ENCODE data around the gene CPLX3. TPM values are rescaled to one million over a fixed set of nuclear protein-coding genes. Genes with fewer than 3 reads are reported as not detected.

The CPLX3 gene
- not detected for polyA plus RNA-seq
- long read RNA-seq, donor 1 = 0 reads
- long read RNA-seq, donor 2 = 0 reads
- long read RNA-seq, donor 3 = 0 reads
- long read RNA-seq, donor 4 = 0 reads
- long read RNA-seq, donor 5 = 0 reads
- long read RNA-seq, donor 6 = 0 reads
- long read RNA-seq, donor 7 = 0 reads
- long read RNA-seq, donor 8 = 0 reads
- long read RNA-seq, donor 9 = 0 reads
- long read RNA-seq, donor 10 = 0 reads
- long read RNA-seq, donor 11 = 0 reads

- Histone ChIP-seq H3K36me3 (ENCODE audit: control insufficient read depth, insufficient read depth, low read length) (no peaks in the 10 kb centered on the region), H3K9me3 (ENCODE audit: control insufficient read depth, low read depth, low read length) (no peaks in the 10 kb centered on the region), H3K4me1 (ENCODE audit: control insufficient read depth, insufficient read depth, low read length) (peaks cover 12% of the 10 kb centered on the region), H3K27me3 (ENCODE audit: control insufficient read depth, insufficient read depth, low read length) (peaks cover 49% of the 10 kb centered on the region), H3K27ac (ENCODE audit: low read length) (no peak within 1 kb of the TSS), H3K4me3 (ENCODE audit: low read length) (no peak within 1 kb of the TSS)
- peak in 1 of 2 donors; percentile 29 for DNase-seq
- no CpG with 5 or more reads among the region's 44 CpGs for WGBS (ENCODE audit: insufficient coverage, low lambda C conversion rate)
These were observed at the start of gene CPLX3 for GRCh38 chr15:74826364-74826819. CPLX3 (plus strand) TSS chr15:74826627; CDS start chr15:74826704, 77 bp downstream.

- Histone ChIP-seq H3K27me3 (ENCODE audit: control insufficient read depth, insufficient read depth, low read length) (no peaks in the 10 kb centered on the region), H3K4me1 (ENCODE audit: control insufficient read depth, insufficient read depth, low read length) (peaks cover 63% of the 10 kb centered on the region), H3K36me3 (ENCODE audit: control insufficient read depth, insufficient read depth, low read length) (no peaks in the 10 kb centered on the region), H3K9me3 (ENCODE audit: control insufficient read depth, low read depth, low read length) (no peaks in the 10 kb centered on the region), H3K27ac (ENCODE audit: low read length) (no peak overlapping the region), H3K4me3 (ENCODE audit: low read length) (no peak overlapping the region)
- DNase-seq = peak in 1 of 2 donors; percentile 41
- WGBS (ENCODE audit: insufficient coverage, low lambda C conversion rate) = no CpG with 5 or more reads among the region's 13 CpGs
These were observed 49.3 kb upstream of the CPLX3 start for GRCh38 chr15:74776821-74777768.

- WGBS (ENCODE audit: insufficient coverage, low lambda C conversion rate) = no CpG with 5 or more reads among the region's 6 CpGs
- H3K4me1 ChIP-seq (ENCODE audit: control insufficient read depth, insufficient read depth, low read length) = peaks cover 65% of the 10 kb centered on the region
These were observed 48.4 kb upstream of the CPLX3 start for GRCh38 chr15:74777769-74778598.

GRCh38 chr15:74778599-74778970 lies 47.8 kb upstream of the CPLX3 start:
- Histone ChIP-seq H3K4me3 (ENCODE audit: low read length) (no peak overlapping the region), H3K27me3 (ENCODE audit: control insufficient read depth, insufficient read depth, low read length) (no peaks in the 10 kb centered on the region), H3K36me3 (ENCODE audit: control insufficient read depth, insufficient read depth, low read length) (no peaks in the 10 kb centered on the region), H3K9me3 (ENCODE audit: control insufficient read depth, low read depth, low read length) (no peaks in the 10 kb centered on the region), H3K27ac (ENCODE audit: low read length) (no peak overlapping the region), H3K4me1 (ENCODE audit: control insufficient read depth, insufficient read depth, low read length) (peaks cover 64% of the 10 kb centered on the region)
- WGBS (ENCODE audit: insufficient coverage, low lambda C conversion rate) = no CpG with 5 or more reads among the region's 5 CpGs
- no peak for DNase-seq

More at GRCh38 chr15:74777769-74778598, 48.4 kb upstream of the CPLX3 start:
- H3K27me3 ChIP-seq (ENCODE audit: control insufficient read depth, insufficient read depth, low read length) = no peaks in the 10 kb centered on the region
- H3K36me3 ChIP-seq (ENCODE audit: control insufficient read depth, insufficient read depth, low read length) = no peaks in the 10 kb centered on the region
- no peak overlapping the region for H3K4me3 ChIP-seq (ENCODE audit: low read length)
- H3K27ac ChIP-seq (ENCODE audit: low read length) = no peak overlapping the region
- H3K9me3 ChIP-seq (ENCODE audit: control insufficient read depth, low read depth, low read length) = no peaks in the 10 kb centered on the region
- peak in 1 of 2 donors; percentile 9 for DNase-seq

GRCh38 chr15:74779162-74779648 lies 47.2 kb upstream of the CPLX3 start:
- H3K27ac ChIP-seq (ENCODE audit: low read length) = no peak overlapping the region
- H3K9me3 ChIP-seq (ENCODE audit: control insufficient read depth, low read depth, low read length) = no peaks in the 10 kb centered on the region
- no peak for DNase-seq
- H3K4me1 ChIP-seq (ENCODE audit: control insufficient read depth, insufficient read depth, low read length) = peaks cover 65% of the 10 kb centered on the region
- 63% methylated on average over 2 of the region's 7 CpGs for WGBS (ENCODE audit: insufficient coverage, low lambda C conversion rate)
- H3K27me3 ChIP-seq (ENCODE audit: control insufficient read depth, insufficient read depth, low read length) = no peaks in the 10 kb centered on the region
- H3K4me3 ChIP-seq (ENCODE audit: low read length) = no peak overlapping the region
- H3K36me3 ChIP-seq (ENCODE audit: control insufficient read depth, insufficient read depth, low read length) = peaks cover 2% of the 10 kb centered on the region

- Histone ChIP-seq H3K9me3 (ENCODE audit: control insufficient read depth, low read depth, low read length) (no peaks in the 10 kb centered on the region), H3K4me3 (ENCODE audit: low read length) (peak overlapping the region; percentile 46), H3K27ac (ENCODE audit: low read length) (peak overlapping the region; percentile 48), H3K4me1 (ENCODE audit: control insufficient read depth, insufficient read depth, low read length) (peaks cover 65% of the 10 kb centered on the region), H3K36me3 (ENCODE audit: control insufficient read depth, insufficient read depth, low read length) (peaks cover 7% of the 10 kb centered on the region), H3K27me3 (ENCODE audit: control insufficient read depth, insufficient read depth, low read length) (no peaks in the 10 kb centered on the region)
- WGBS (ENCODE audit: insufficient coverage, low lambda C conversion rate) = 55% methylated on average over 2 of the region's 16 CpGs
- DNase-seq = no peak
These were observed 45.6 kb upstream of the CPLX3 start for GRCh38 chr15:74780523-74781430.

- H3K4me3 ChIP-seq (ENCODE audit: low read length) = peak within 1 kb of the TSS; percentile 83
- H3K36me3 ChIP-seq (ENCODE audit: control insufficient read depth, insufficient read depth, low read length) = peaks cover 12% of the 10 kb centered on the region
- H3K27ac ChIP-seq (ENCODE audit: low read length) = peak within 1 kb of the TSS; percentile 44
- H3K4me1 ChIP-seq (ENCODE audit: control insufficient read depth, insufficient read depth, low read length) = peaks cover 68% of the 10 kb centered on the region
- no CpG with 5 or more reads among the region's 74 CpGs for WGBS (ENCODE audit: insufficient coverage, low lambda C conversion rate)
- DNase-seq = peak; percentile 67 to 70
- no peaks in the 10 kb centered on the region for H3K9me3 ChIP-seq (ENCODE audit: control insufficient read depth, low read depth, low read length)
- no peaks in the 10 kb centered on the region for H3K27me3 ChIP-seq (ENCODE audit: control insufficient read depth, insufficient read depth, low read length)
These were observed 44.8 kb upstream of the CPLX3 start, which contains the start of gene CSK for GRCh38 chr15:74781431-74782258. CSK (plus strand) TSS chr15:74782080; CDS start chr15:74798298, 16,218 bp downstream.

- WGBS (ENCODE audit: insufficient coverage, low lambda C conversion rate) = no CpG with 5 or more reads among the region's 72 CpGs
- no peak for DNase-seq
- H3K4me1 ChIP-seq (ENCODE audit: control insufficient read depth, insufficient read depth, low read length) = peaks cover 68% of the 10 kb centered on the region
These were observed 44.0 kb upstream of the CPLX3 start for GRCh38 chr15:74782259-74783071.

More at GRCh38 chr15:74782259-74783071, 44.0 kb upstream of the CPLX3 start:
- Histone ChIP-seq H3K4me3 (ENCODE audit: low read length) (peak overlapping the region; percentile 83), H3K36me3 (ENCODE audit: control insufficient read depth, insufficient read depth, low read length) (peaks cover 13% of the 10 kb centered on the region), H3K9me3 (ENCODE audit: control insufficient read depth, low read depth, low read length) (no peaks in the 10 kb centered on the region), H3K27ac (ENCODE audit: low read length) (peak overlapping the region; percentile 34), H3K27me3 (ENCODE audit: control insufficient read depth, insufficient read depth, low read length) (no peaks in the 10 kb centered on the region)

All from large intestine (tissue), 12 donors.